HG02885 (cell line): ENCODE data around the gene AP1M2.
"Not testable (repeated sequence)": the region's sequence is repeated elsewhere in the genome, so short reads cannot be mapped to it uniquely, and the experiment has no call there.

Source experiments
- ATAC-seq: cut with Tn5 transposase; IDR thresholded peaks from one replicate; pipeline ENCODE4 v1.9.1; 2021; ENCODE audit warnings: mild to moderate bottlenecking; ENCODE audit not compliant: unreplicated experiment, poor library complexity

Gene AP1M2

DNA sequence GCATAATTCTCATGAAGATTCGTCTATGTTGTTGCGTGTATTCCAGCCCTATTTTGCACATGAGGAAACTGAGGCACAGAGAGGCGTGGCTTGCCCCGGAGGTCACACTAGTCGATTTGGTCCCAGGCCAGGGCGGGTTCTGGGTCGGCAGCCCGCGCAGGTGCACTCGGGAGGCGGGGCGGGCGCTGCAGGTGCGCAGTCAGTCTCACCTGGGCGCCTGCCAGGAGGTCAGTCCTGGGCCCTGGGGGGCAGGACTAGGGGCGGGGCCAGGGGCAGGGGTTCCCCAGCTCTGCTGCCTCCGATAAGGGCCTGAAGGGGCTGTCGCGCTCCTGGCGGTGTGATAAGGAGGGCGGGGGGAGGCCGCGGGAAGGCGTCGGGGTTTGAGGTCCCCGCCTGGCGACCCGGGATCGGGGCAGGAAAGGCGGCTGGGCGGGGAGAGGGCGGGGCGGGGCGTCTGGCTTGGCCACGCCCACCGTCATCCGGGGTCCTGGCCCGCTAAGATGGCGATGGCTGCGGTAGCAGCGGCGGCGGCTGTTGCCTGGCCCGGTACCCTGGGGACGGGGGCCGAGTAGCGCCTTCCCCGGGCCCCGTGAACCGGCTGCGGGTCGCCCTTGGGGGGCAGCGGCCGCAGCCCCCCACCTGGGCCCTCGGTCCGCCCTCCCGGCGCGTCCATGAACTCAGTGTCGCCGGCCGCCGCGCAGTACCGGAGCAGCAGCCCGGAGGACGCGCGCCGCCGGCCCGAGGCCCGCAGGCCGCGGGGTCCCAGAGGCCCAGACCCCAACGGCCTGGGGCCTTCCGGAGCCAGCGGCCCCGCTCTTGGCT, 43.5 kb downstream of the AP1M2 start, which contains the start of gene ATG4D:
TSS of gene ATG4D (plus strand) at position 485 of the 822 bp plus-strand sequence. CDS start at position 672, 187 bp downstream.
- ATAC-seq, result peak; percentile 79

DNA sequence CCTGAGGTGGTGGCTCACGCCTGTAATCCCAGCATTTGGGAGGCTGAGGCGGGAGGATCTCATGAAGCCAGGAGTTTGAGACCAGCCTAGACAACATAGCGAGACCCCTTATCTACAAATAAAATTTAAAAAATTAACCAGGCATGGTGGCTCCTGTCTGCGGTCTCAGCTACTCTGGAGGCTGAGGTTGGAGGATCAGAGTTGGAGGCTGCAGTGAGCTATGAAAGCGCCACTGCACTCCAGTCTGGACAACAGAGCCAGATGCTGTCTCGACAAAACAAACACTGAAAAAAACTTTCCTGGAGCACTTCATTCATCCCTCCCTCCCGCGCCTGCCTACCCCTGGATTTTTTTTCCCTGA, 44.1 kb downstream of the AP1M2 start:
- no peak for ATAC-seq

DNA sequence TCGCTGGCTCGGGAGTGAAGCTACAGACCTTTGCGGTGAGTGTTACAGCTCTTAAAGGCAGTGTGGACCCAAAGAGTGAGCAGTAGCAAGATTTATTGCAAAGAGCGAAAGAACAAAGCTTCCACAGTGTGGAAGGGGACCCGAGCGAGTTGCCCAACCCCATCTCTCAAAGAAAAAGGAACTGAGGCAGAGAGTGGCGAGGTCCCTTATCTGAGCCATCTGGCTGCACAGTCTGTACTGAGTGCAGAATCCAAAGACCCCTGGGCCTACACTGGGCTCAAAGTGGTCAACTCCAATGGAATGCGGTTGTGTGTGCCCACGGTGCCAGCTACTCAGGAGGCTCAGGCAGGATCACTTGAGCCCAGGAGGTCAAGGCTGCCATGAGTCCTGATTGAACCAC, 48.1 kb downstream of the AP1M2 start:
- ATAC-seq, result not testable (repeated sequence)

DNA sequence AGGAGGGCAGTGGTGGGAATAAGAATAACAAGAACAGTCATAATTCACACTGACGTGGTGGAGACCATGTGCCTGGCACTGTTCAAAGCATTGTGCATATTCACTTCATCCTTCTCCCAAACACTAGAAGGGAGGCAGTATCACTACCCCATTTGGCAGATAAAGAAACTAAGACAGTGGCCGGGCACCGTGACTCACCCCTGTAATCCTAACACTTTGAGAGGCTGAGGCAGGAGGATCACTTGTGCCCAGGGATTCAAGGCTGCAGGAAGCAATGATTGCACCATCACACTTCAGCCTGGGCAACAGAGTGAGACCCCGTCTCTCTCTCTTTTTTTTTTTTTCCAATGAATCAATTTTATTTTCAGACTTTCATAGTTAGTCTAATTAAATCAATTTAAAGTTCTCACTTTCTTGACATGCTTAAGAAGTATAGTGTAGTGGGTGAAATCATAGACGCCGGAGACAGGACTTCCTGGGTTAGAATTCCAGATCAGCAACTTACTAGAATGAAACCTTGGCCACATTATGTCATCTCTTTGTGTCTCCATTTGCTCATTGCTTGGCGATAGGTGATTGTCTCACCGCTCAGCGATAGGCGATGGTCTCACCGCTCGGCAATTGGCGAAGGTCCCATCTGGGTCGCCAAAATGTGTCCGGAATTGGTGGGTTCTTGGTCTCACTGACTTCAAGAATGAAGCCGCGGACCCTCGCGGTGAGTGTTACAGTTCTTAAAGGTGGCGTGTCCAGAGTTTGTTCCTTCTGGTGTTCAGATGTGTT, 48.7 kb downstream of the AP1M2 start:
- ATAC-seq, result no peak

DNA sequence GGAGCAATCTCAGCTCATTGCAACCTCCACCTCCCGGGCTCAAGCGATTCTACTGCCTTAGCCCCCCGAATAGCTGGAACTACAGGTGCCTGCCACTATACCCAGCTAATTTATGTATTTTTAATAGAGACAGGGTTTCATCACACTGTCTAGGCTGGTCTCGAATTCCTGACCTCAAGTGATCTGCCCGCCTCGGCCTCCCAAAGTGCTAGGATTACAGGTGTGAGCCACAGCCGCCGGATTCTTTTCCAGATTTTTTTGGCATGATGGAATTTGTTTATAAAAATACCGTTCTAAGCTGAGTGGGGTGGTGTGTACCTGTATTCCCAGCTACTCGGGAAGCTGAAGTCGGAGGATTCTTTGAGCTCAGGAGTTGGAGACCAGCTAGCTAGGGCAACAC, 49.4 kb downstream of the AP1M2 start:
- no peak for ATAC-seq

DNA sequence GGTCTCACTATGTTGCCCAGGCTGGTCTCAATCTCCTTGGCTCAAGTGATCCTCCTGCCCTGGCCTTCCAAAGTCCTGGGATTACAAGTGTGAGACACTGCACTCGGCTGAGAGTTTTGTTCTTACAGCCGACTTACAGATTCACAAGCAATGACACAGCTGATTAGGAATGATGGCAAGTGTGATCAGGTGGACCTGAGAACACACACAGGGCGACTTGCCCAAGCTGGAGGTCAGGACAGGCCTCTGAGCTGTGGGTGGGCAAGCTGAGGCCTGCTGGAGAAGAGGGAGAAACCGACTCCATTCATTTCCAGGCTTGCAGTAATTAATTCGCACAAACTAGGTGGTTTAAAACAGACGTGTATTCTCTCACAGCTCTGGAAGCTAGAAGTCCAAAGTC, 51.5 kb downstream of the AP1M2 start:
- no peak for ATAC-seq

DNA sequence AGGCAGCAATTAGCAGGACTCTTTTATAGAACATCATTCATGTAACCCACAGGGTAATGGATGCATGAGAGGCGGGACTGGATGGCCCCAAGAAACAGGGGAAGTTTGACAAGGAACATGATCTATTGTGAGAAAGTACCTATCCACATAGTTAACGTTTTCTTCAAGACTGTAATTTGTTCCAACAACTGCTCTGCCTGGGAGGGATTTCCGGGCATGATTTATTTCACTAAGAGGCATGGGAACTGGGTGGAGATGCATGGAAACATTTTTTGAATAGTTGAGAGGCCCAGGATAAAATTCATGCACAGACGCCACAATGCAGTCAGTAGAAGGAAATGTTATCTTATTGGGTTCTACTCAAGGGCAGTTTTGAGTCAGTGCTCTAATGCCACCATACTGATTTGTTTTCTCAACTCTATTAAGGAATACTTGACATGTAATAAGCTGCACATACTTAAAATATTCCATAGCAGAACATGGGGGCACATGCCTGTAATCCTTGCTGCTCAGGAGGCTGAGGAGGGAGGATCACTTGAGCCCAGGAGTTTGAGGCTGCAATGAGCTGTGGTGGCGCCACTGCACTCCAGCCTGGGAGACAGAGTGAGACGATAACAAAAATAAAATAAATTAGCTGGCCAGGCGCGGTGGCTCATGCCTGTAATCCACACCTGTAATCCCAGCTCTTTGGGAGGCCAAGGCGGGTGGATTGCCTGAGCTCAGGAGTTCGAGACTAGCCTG, 53.3 kb downstream of the AP1M2 start:
- no peak for ATAC-seq

DNA sequence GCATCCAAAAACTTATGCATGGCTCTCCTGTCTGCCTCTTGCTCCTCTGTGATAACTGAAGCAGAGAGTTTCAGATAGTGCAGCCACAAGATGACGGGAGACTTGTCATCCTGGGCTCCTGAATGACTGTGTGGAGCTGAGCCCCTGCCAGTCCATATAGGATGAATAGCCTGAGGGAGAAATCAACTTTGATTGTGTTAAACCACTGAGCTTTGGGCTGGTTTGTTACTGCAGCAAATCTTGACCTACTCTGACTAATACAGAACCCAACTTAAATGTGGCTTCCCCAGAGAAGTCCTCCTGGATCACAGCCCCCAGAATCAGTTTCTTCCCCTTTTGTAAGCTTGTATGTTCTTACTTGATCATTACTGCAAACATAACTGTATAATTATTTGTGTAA, 54.7 kb downstream of the AP1M2 start:
- ATAC-seq, result no peak

DNA sequence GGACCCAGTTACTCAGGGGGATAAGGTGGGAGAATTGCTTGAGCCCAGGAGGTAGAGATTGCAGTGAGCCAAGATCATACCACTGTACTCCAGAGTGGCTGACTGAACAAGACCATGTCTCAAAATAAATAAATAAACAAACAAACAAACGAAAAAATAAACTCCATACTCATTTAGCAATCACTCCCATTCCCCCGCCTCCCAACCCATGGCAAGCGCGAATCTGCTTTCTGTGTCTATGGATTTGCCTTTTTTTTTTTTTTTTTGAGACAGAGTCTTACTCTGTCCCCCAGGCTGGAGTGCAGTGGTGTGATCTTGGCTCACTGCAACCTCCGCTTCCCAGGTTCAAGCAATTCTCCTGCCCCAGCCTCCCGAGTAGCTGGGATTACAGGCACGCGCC, 60.2 kb downstream of the AP1M2 start:
- not testable (repeated sequence) for ATAC-seq

DNA sequence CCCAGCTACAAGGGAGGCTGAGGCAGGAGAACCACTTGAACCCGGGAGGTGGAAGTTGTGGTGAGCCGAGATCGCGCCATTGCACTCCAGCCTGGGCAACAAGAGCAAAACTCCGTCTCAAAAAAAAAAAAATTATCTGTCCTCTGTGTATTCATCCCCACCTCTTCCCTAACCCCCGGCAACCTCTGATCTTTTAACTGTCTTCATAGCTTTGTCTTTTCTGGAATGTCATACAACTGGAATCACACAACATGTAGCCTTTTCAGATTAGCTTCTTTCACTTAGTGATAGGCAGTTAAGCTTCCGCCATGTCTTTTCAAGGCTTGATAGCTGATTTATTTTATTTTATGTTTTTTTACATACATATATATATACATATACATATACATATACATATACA, 61.5 kb downstream of the AP1M2 start:
- no peak for ATAC-seq

DNA sequence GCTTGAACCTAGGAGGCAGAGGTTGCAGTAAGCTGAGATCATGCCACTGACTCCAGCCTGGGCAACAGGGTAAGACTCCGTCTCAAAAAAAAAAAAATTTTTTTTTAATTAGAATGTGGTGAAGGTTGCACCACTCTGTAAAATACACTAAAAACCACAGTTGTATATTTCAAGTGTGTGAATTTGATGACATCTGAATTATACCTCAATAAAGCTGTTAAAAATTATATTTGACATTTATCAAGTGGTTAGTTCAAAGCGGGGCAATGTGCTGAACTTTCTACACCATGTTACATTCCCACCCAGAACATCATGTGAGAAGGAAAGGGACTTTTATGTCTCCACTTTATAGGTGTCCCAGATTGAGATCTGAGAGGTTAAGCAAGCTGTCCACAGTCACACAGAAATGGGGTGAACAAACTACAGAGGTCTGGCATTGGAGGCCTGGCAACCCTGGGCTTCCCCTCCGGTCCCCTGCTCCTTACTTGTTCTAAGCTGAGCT, 63.9 kb downstream of the AP1M2 start:
- no peak for ATAC-seq
